Measurements from ENCODE around the gene TMEM106B. TPM values are rescaled to one million over a fixed set of nuclear protein-coding genes. Genes with fewer than 3 reads are reported as not detected.

TMEM106B gene
- total and polyA plus RNA-seq, 2 of the 8 experiments (the other 6 are each of a cell fraction or from before 2014, with no cell fraction given): 16.0 to 29.1 TPM

GRCh38 chr7:12174931-12175330 lies 36.2 kb upstream of the TMEM106B start:
- Histone ChIP-seq H4K8ac (ENCODE audit: extremely low read depth, insufficient read depth, low read length) (no peak overlapping the region), H3K23ac (ENCODE audit: insufficient read length) (no peak overlapping the region), H3K79me2 (ENCODE audit: control insufficient read depth in 1 of 2, insufficient read depth in 2 of 2, low read length in 2 of 2) (no peaks in the 10 kb centered on the region), H4K5ac (ENCODE audit: insufficient read length, low read depth, low read length) (no peak overlapping the region), H2BK20ac (ENCODE audit: low read length) (no peak overlapping the region), H3K4me2 (ENCODE audit: insufficient read depth in 1 of 2, low read depth in 2 of 2, low read length in 2 of 2) (no peak overlapping the region), H3K56ac (replicated peaks; ENCODE audit: insufficient read length, low read depth, low read length) (no peak overlapping the region), H3K18ac (ENCODE audit: extremely low read depth, low read length) (no peak overlapping the region), H3K36me3 (ENCODE audit: control insufficient read depth in 2 of 4, insufficient read depth in 4 of 4, low read length in 3 of 4) (no peaks in the 10 kb centered on the region), H4K20me1 (replicated peaks in 1 of 2; ENCODE audit: control insufficient read depth in 1 of 2, insufficient read depth in 2 of 2, low read length in 2 of 2) (no peaks in the 10 kb centered on the region), H4K91ac (replicated peaks; ENCODE audit: insufficient read length, low read length) (no peak overlapping the region), H2AK5ac (ENCODE audit: low read depth, low read length) (no peak overlapping the region), H3K9me3 (ENCODE audit: insufficient read depth in 2 of 2, low read depth in 1 of 2, low read length in 1 of 2) (no peaks in the 10 kb centered on the region), H3K9ac (replicated peaks in 1 of 4; ENCODE audit: extremely low read depth in 1 of 4, low read depth in 3 of 4, low read length in 3 of 4) (no peak overlapping the region), H2BK15ac (ENCODE audit: low read length) (no peak overlapping the region), H3K79me1 (ENCODE audit: low read depth, low read length) (no peaks in the 10 kb centered on the region), H2BK5ac (ENCODE audit: low read depth, low read length) (no peak overlapping the region), H3K27ac (ENCODE audit: low read depth, low read length) (no peak overlapping the region), H2BK120ac (replicated peaks; ENCODE audit: low read depth, low read length) (no peak overlapping the region), H2AFZ (ENCODE audit: low read length) (no peak overlapping the region), H3K4me1 (replicated peaks in 1 of 4; ENCODE audit: control insufficient read depth in 3 of 4, insufficient read depth in 4 of 4, low read length in 3 of 4) (no peaks in the 10 kb centered on the region), H3K4ac (replicated peaks; ENCODE audit: insufficient read length, low read depth, low read length) (no peak overlapping the region), H3K27me3 (replicated peaks in 1 of 4; ENCODE audit: control insufficient read depth in 3 of 4, extremely low read depth in 1 of 4, insufficient read depth in 3 of 4, low read length in 3 of 4) (no peaks in the 10 kb centered on the region), H3K4me3 (ENCODE audit: extremely low read depth in 1 of 4, insufficient read depth in 2 of 4, low read depth in 3 of 4, low read length in 4 of 4) (no peak overlapping the region), H2BK12ac (ENCODE audit: low read depth, low read length) (no peak overlapping the region), H3K23me2 (ENCODE audit: low read depth, low read length) (no peaks in the 10 kb centered on the region), H3K14ac (ENCODE audit: insufficient read length) (no peak overlapping the region)
- FAIRE-seq (no peak), DNase-seq (ENCODE audit: low read depth in 1 of 2, low spot score in 2 of 2) (no peak)
- ChIA-PET CTCF (ENCODE audit: partially characterized antibody) (no interaction called here), POLR2A (ENCODE audit: partially characterized antibody) (no interaction called here)
- WGBS, 2 experiments (ENCODE audit: extremely low coverage in 1 of 2, insufficient coverage in 1 of 2, insufficient read length in 1 of 2, insufficient replicate concordance in 2 of 2, low coverage in 1 of 2, low lambda C conversion rate in 2 of 2, missing lambda C conversion rate in 1 of 2): 87% methylated on average over 1 of the region's 1 CpG; no CpG with 5 or more reads in 1 of the 2 experiments
- TF ChIP-seq PHF8 (conservative IDR thresholded peaks at IDR 0.05; ENCODE audit: low read depth, low read length): no peak
- TF ChIP-seq SIRT6 (IDR thresholded peaks at IDR 0.05; ENCODE audit: low read length): no peak
- TF ChIP-seq USF2 (IDR thresholded peaks at IDR 0.05; ENCODE audit: low read length): no peak
- TF ChIP-seq SRF (IDR thresholded peaks at IDR 0.05; ENCODE audit: low read depth, low read length): no peak
- no peak for TF ChIP-seq EZH2 (IDR thresholded peaks at IDR 0.05; ENCODE audit: low read depth, low read length, severe bottlenecking)
- no peak for TF ChIP-seq YY1 (IDR thresholded peaks at IDR 0.05; ENCODE audit: low read depth, low read length)

All from H1 (cell line).